ENCODE measurements around the gene RFWD3. TPM values are rescaled to one million over a fixed set of nuclear protein-coding genes. Genes with fewer than 3 reads are reported as not detected.

The RFWD3 gene
- total and polyA plus RNA-seq, 2 of the 13 experiments (the other 11 are each of a cell fraction or from before 2014, with no cell fraction given) = 23.4 to 62.6 TPM

DNA sequence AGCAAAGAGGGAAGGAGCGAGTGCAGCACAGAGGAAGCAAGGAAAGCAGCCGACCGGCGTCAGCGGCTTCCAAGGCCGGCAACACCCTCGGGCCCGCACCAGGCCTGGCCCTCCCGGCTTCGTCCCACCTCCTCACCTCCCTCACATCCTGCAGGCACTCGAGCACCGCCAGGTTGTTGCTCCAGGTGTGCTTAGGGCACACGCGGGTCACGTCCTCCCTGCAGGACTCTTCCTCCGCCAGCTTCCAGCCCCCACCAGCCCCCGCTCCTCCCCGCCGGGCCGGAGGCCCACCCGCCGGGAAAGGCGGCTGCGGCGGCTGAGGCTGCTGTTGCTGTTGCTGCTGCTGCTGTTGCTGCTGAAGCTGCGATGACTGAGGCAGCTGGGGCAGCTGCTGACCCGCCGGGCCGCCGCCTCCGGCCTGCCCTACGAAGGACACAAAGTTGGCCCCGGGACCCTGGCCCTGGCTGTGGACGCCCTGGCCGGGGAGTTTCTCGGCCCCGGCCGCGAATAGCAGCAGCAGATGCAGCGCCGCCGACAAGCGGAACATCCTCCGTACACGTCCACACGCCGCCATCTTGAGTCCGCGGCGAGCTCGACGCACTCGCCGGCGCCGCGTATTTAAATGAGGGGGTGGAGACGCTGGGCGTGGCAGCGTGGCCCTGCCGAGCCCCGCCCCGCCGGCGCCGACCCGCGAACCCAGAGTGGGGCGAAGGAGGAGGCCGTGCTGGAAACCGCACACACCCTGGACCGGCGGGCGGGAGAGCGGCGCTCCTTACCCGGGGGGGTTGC is 60.0 kb downstream of the RFWD3 start, which contains the start of gene GLG1 (continued):
- TF ChIP-seq, protein P1, sequence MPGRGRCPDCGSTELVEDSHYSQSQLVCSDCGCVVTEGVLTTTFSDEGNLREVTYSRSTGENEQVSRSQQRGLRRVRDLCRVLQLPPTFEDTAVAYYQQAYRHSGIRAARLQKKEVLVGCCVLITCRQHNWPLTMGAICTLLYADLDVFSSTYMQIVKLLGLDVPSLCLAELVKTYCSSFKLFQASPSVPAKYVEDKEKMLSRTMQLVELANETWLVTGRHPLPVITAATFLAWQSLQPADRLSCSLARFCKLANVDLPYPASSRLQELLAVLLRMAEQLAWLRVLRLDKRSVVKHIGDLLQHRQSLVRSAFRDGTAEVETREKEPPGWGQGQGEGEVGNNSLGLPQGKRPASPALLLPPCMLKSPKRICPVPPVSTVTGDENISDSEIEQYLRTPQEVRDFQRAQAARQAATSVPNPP (CRISPR knock-in tag; IDR thresholded peaks at IDR 0.05) = peak; percentile 72; the same call in 1 of the 2 replicates
- TF ChIP-seq NKX3-1 (CRISPR knock-in tag; IDR thresholded peaks at IDR 0.05) = peak; percentile 52; the same call in 1 of the 2 replicates
- TF ChIP-seq ZBTB7B (CRISPR knock-in tag; IDR thresholded peaks at IDR 0.05) = 0 out of 2 replicates have a peak, but pooled peaks have one; percentile 45
- no peak for TF ChIP-seq ZFYVE20 (CRISPR knock-in tag; IDR thresholded peaks at IDR 0.05; ENCODE audit: borderline replicate concordance, low read depth)
- peak; percentile 88 for TF ChIP-seq ZNF552 (CRISPR knock-in tag; IDR thresholded peaks at IDR 0.05; ENCODE audit: borderline replicate concordance)
- peak; percentile 70; the same call in 1 of the 2 replicates for TF ChIP-seq ZNF224 (CRISPR knock-in tag; IDR thresholded peaks at IDR 0.05)
- TF ChIP-seq ZKSCAN1 (IDR thresholded peaks at IDR 0.05; ENCODE audit: low read length) = no peak
- 0 out of 2 replicates have a peak, but pooled peaks have one; percentile 86 for TF ChIP-seq ZNF761 (CRISPR knock-in tag; conservative IDR thresholded peaks at IDR 0.05)
- peak; percentile 49; the same call in 1 of the 2 replicates for TF ChIP-seq SMAD3 (CRISPR knock-in tag; IDR thresholded peaks at IDR 0.05)
- TF ChIP-seq GABPA (IDR thresholded peaks at IDR 0.05; ENCODE audit: low read depth, low read length) = no peak
- TF ChIP-seq GABPA (CRISPR knock-in tag; IDR thresholded peaks at IDR 0.05; ENCODE audit: low read depth) = no peak
- no peak; the same call in 1 of the 2 replicates for TF ChIP-seq ZNF589 (CRISPR knock-in tag; conservative IDR thresholded peaks at IDR 0.05)
- peak; percentile 86 for TF ChIP-seq ZNF501 (CRISPR knock-in tag; IDR thresholded peaks at IDR 0.05)
- no peak for TF ChIP-seq TCF7L2 (IDR thresholded peaks at IDR 0.05; ENCODE audit: low read depth, low read length)
- TF ChIP-seq, protein P2, sequence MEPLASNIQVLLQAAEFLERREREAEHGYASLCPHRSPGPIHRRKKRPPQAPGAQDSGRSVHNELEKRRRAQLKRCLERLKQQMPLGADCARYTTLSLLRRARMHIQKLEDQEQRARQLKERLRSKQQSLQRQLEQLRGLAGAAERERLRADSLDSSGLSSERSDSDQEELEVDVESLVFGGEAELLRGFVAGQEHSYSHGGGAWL (CRISPR knock-in tag; IDR thresholded peaks at IDR 0.05) = peak; percentile 97
- no peak; the same call in none of the 2 replicates for TF ChIP-seq ONECUT2 (CRISPR knock-in tag; IDR thresholded peaks at IDR 0.05)
- TF ChIP-seq, protein P3, sequence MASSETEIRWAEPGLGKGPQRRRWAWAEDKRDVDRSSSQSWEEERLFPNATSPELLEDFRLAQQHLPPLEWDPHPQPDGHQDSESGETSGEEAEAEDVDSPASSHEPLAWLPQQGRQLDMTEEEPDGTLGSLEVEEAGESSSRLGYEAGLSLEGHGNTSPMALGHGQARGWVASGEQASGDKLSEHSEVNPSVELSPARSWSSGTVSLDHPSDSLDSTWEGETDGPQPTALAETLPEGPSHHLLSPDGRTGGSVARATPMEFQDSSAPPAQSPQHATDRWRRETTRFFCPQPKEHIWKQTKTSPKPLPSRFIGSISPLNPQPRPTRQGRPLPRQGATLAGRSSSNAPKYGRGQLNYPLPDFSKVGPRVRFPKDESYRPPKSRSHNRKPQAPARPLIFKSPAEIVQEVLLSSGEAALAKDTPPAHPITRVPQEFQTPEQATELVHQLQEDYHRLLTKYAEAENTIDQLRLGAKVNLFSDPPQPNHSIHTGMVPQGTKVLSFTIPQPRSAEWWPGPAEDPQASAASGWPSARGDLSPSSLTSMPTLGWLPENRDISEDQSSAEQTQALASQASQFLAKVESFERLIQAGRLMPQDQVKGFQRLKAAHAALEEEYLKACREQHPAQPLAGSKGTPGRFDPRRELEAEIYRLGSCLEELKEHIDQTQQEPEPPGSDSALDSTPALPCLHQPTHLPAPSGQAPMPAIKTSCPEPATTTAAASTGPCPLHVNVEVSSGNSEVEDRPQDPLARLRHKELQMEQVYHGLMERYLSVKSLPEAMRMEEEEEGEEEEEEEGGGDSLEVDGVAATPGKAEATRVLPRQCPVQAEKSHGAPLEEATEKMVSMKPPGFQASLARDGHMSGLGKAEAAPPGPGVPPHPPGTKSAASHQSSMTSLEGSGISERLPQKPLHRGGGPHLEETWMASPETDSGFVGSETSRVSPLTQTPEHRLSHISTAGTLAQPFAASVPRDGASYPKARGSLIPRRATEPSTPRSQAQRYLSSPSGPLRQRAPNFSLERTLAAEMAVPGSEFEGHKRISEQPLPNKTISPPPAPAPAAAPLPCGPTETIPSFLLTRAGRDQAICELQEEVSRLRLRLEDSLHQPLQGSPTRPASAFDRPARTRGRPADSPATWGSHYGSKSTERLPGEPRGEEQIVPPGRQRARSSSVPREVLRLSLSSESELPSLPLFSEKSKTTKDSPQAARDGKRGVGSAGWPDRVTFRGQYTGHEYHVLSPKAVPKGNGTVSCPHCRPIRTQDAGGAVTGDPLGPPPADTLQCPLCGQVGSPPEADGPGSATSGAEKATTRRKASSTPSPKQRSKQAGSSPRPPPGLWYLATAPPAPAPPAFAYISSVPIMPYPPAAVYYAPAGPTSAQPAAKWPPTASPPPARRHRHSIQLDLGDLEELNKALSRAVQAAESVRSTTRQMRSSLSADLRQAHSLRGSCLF (CRISPR knock-in tag; IDR thresholded peaks at IDR 0.05; ENCODE audit: borderline replicate concordance) = 0 out of 2 replicates have a peak, but pooled peaks have one; percentile 16
- TF ChIP-seq ZNF17 (CRISPR knock-in tag; IDR thresholded peaks at IDR 0.05) = no peak
- TF ChIP-seq, protein P4, sequence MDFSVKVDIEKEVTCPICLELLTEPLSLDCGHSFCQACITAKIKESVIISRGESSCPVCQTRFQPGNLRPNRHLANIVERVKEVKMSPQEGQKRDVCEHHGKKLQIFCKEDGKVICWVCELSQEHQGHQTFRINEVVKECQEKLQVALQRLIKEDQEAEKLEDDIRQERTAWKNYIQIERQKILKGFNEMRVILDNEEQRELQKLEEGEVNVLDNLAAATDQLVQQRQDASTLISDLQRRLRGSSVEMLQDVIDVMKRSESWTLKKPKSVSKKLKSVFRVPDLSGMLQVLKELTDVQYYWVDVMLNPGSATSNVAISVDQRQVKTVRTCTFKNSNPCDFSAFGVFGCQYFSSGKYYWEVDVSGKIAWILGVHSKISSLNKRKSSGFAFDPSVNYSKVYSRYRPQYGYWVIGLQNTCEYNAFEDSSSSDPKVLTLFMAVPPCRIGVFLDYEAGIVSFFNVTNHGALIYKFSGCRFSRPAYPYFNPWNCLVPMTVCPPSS (IDR thresholded peaks at IDR 0.05) = no peak
- peak; percentile 48; the same call in 1 of the 2 replicates for TF ChIP-seq CBX5 (CRISPR knock-in tag; IDR thresholded peaks at IDR 0.05; ENCODE audit: borderline replicate concordance)
- TF ChIP-seq, protein P5, sequence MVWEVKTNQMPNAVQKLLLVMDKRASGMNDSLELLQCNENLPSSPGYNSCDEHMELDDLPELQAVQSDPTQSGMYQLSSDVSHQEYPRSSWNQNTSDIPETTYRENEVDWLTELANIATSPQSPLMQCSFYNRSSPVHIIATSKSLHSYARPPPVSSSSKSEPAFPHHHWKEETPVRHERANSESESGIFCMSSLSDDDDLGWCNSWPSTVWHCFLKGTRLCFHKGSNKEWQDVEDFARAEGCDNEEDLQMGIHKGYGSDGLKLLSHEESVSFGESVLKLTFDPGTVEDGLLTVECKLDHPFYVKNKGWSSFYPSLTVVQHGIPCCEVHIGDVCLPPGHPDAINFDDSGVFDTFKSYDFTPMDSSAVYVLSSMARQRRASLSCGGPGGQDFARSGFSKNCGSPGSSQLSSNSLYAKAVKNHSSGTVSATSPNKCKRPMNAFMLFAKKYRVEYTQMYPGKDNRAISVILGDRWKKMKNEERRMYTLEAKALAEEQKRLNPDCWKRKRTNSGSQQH (CRISPR knock-in tag; IDR thresholded peaks at IDR 0.05; ENCODE audit: low read depth) = no peak; the same call in 1 of the 2 replicates

All from HepG2 (cell line).